ACHN (cell line): Measurements from ENCODE around the gene CDH22.

ENCODE experiments used
- DNase-seq: peaks from one replicate; pipeline ENCODE4 v3.0.0-alpha.2; 2015
- in situ Hi-C: cut with HindIII; loops from 2 replicates; pipeline ENCODE4 v1.10.0; 2017; ENCODE audit warnings: low sequenced_read_pairs, low pct_ligation_motif_present, low pct_unique_long_range_greater_than_20kb

CDH22 gene

GRCh38 chr20:46152824-46153586 is 155.3 kb downstream of the CDH22 start:
- in situ Hi-C loops: no loop called here
- no peak for DNase-seq

- DNase-seq: peak; percentile 2
- in situ Hi-C loops: no loop called here
Observed at GRCh38 chr20:46151936-46152335, 156.4 kb downstream of the CDH22 start.

DNA sequence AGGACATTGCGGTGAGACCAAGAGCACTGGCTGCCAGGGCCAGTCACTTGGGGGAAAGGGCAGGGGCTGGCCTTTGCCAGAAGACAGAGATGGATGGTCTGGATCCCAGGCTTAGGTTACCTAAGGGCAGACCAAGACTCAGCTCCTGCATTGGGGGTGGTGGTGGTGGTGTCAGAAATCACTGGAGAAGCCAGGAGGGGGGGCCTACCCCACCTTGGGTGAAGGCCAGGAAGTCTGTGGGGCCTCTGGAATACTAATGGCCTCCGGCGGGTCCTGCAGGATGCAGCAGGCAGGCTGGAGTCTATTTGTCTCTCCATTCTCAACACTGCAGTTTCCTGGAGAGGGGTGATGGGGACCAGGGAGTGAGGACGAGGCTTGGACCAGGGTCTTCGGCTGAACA is 157.4 kb downstream of the CDH22 start:
- no peak for DNase-seq
- in situ Hi-C loops: no loop called here

- in situ Hi-C loops: no loop called here
- no peak for DNase-seq
Observed at GRCh38 chr20:46148313-46149208, 159.7 kb downstream of the CDH22 start.

DNA sequence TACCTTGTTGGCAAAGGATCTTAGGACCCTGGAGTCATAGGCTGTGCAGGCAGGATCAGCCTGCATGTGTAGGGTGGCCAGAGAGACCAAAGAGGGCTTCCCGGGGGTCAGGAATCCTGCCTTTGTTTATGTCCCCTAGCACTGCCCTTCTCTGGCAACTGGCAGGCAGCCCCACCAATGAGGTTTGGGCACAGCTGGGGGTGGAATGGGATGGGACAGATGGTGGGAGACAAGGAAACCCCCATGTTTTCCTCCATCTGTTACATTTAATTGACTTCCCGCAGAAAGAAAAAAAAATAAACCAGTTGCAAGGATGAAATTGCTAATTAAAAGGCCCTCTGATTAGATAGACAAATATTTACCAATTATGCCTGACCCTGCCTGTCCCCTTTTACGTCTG is 162.6 kb downstream of the CDH22 start:
- in situ Hi-C loops: no loop called here
- DNase-seq: no peak

DNA sequence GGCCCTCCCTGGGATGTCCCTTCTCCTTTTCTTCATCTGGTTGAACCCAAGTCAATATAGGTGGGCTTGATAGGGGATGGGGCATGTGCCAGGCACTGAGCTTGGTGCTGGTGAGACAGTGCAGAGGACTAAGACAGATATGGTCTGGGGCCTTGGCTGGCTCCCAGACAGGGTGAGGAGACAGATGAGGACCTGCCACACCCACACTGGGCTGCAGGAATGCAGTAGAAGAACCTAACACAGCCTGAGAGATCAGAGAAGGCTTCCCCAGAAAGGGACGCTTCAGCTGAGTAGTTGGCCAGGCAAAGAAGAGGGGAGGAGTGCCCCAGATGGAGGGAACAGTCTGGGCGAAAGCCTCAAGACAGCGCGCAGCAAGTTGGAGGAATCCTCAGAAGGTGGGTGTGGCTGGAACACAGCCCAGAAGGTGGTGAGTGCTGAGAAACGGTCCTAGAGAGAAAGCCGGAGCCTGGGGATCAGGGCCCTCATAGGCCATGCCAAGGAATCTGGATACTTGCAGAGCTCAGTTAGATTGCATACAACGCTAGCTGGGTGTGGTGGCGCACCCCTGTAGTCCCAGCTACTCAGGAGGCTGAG is 163.8 kb downstream of the CDH22 start:
- no peak for DNase-seq
- in situ Hi-C loops: no loop called here

GRCh38 chr20:46142124-46142523 is 166.2 kb downstream of the CDH22 start:
- no peak for DNase-seq
- in situ Hi-C loops: no loop called here

GRCh38 chr20:46139908-46140482 is 168.3 kb downstream of the CDH22 start:
- no peak for DNase-seq
- in situ Hi-C loops: no loop called here

- no peak for DNase-seq
- in situ Hi-C loops: no loop called here
Observed at GRCh38 chr20:46139266-46139889, 168.9 kb downstream of the CDH22 start.

GRCh38 chr20:46137816-46138215 is 170.5 kb downstream of the CDH22 start:
- DNase-seq: no peak
- in situ Hi-C loops: no loop called here

DNA sequence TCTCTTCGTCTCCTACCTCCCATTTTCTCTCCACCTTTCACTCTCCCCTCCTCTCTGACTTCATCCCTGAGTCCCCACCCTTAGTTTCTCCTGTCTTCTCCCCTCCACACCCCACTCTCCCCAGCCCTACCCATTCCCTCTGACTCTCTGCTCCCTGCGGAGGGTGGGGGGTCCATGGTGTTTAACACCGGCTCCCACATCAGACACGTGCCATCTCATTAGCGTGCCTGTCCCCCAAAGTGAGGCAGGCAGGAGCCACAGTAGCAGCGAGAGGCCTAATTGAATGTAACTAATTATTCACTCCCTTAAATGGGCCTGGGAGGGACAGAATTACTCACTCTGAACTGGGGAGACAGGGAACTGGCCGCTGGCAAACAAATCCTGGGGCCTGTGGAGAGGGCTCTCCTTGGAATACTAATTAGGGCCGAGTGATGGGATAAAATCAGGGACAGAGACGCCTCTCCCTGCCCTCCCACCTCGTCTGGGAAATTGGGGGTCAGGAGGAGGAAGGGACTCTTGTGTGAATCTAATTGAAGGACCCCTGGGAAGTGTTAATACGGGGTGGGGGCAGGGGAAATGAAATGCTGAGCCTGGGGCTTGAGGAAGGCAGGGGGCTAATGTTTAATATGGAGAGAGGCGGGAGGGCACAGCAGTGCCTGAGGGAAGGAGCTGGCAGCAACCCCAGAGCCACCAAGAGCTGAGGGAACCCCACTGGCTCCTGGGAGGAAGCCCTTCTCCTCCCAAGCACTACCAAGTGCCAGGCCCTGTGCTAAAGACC is 172.3 kb downstream of the CDH22 start:
- in situ Hi-C loops: no loop called here
- DNase-seq: no peak

- in situ Hi-C loops: no loop called here
Observed at GRCh38 chr20:46134716-46135115, 173.6 kb downstream of the CDH22 start.

DNA sequence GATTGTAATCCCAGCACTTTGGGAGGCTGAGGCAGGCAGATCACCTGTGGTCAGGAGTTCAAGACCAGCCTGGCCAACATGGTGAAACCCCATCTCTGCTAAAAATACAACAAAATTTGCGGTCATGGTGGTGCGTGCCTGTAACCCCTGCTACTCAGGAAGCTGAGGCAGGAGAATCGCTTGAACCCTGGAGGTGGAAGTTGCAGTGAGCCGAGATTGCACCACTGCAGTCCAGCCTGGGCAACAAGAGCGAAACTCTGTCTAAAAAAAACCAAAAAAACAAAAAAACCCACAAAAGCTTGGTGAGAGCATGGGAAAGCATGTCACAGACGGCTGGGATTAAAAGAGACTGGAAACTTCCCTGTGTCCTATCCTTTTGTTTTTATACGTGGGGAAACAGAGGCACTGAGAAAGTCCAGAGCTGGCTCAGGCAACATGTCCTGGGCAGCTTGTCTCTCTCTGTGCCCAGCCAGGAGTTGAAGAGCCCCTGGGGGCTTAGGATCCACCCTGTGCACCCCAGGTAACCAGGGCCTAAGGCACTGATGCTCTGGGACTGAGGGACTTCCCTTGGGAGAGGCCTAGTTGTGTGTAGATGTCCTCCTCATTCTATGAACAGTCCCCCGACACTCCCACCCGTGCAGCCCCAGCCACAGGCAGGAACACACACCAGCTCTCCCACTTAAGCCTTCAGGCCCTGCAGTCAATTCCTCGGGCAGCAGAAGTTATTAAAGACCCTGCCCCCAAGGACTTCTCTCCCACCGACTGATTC is 174.2 kb downstream of the CDH22 start:
- DNase-seq: no peak
- in situ Hi-C loops: no loop called here

More at GRCh38 chr20:46134716-46135115, 173.6 kb downstream of the CDH22 start:
- no peak for DNase-seq

DNA sequence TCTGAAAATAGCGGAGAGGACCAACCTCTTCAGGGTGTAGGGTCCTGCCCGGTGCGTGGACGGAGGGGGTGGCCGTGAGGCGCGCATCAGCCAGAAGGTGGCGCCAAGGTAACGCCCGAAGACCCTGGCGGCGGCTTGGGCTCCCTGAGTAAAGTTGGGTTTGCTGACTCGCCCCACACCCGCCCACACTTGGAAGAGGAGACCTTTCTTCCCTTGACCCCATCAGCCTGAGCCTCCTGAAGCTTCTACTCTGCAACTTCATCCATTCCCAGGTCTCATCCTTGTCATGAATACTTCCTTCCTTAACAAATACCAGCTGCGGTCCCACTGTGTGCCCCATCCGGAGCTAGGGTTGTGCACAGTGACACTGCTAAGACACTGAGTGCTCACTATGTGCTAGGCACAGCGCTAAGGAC is 175.6 kb downstream of the CDH22 start:
- peak; percentile 64 for DNase-seq
- in situ Hi-C loops: no loop called here

DNA sequence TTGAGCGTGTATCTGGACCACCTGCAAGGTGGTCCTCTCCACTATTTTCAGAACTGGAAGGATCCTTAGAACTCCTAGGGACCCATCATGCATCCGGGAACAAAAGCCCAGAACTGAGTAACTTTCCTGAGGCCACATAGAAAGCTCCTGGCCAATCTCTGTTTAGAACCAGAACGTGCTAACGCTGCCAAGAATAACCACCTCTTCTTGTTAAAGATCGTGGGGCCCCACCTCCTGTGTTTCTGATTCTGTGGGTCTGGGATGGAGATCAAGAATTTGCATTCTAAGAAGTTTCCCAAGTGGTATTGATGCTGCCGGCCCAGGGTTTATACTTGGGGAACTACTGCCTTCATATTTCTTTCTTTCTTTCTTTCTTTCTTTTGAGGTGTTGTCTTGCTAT is 176.9 kb downstream of the CDH22 start:
- DNase-seq: no peak
- in situ Hi-C loops: no loop called here

- no peak for DNase-seq
- in situ Hi-C loops: no loop called here
Observed at GRCh38 chr20:46130534-46130933, 177.8 kb downstream of the CDH22 start.

DNA sequence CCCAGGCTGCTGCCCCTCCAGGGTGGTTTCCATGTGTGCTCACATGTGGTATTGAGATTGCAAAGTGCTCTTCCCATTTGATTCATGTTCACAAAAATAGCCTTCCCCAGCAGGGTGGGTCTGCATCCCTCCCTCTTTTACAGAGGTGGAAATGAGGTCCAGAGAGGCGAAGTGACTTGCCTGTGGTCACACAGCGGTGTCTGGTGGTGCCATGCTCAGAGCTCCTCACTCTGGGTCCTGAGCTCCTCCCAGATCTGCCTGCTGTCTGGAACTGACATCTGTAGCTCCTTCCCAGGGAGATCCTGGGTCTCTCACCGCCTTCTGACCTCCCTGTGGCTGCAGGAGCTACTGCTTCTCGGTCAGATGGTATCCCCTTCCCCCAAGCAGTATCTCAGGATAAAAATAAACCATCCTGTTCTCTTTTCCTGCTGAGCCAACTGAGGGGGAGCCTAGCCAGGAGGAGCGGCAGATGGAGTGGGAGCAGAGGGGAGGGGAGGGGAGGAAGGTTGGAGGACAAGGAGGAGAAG is 178.3 kb downstream of the CDH22 start:
- no peak for DNase-seq
- in situ Hi-C loops: no loop called here
